IMR-90 (cell line): ENCODE results near the gene PITPNB.

Experiments used
- FOS ChIP-seq: fragments of 150-350 bp; IDR thresholded peaks from 2 replicates; pipeline ENCODE4 v1.6.1; 2016; ENCODE audit warnings: low read depth, low read length
- POLR2A ChIP-seq: IDR thresholded peaks from 2 replicates; pipeline ENCODE4 v1.6.1; 2012; ENCODE audit warnings: mild to moderate bottlenecking, low read depth, low read length
- RAD21 ChIP-seq: IDR thresholded peaks from 2 replicates; pipeline ENCODE4 v1.6.1; 2012; ENCODE audit warnings: low read length, improper control_type of control experiment
- RCOR1 ChIP-seq: IDR thresholded peaks from 2 replicates; pipeline ENCODE4 v1.6.1; 2012; ENCODE audit warnings: mild to moderate bottlenecking, low read length, improper control_type of control experiment; ENCODE audit not compliant: insufficient replicate concordance
- TF ChIP-seq, protein P1 (sequence below): conservative IDR thresholded peaks from 2 replicates; pipeline ENCODE4 v1.5.1; 2012; ENCODE audit warnings: mild to moderate bottlenecking, low read depth, low read length, improper control_type of control experiment

DNA sequence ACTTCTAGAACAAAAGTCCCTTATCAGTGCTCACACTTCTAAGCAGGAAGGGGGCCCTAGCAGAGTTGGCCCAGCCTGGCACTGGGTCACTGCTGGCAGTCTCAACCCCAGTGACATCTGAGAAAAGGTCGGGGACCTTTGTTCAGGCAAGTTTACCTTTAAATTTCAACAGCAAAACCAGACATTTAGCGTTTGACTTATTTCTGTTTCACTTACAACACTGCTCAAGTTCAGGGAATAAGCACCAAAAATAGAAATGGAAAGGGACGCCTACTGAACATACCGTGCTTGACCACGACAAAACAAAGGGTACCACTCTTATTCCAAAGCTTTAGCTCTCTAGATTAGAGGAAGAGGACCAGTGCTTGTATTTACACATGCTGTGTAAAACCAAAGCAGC lies 26.2 kb downstream of the PITPNB start:
- TF ChIP-seq FOS (no peak), RCOR1 (no peak), POLR2A (no peak), RAD21 (no peak)
- TF ChIP-seq, protein P1, sequence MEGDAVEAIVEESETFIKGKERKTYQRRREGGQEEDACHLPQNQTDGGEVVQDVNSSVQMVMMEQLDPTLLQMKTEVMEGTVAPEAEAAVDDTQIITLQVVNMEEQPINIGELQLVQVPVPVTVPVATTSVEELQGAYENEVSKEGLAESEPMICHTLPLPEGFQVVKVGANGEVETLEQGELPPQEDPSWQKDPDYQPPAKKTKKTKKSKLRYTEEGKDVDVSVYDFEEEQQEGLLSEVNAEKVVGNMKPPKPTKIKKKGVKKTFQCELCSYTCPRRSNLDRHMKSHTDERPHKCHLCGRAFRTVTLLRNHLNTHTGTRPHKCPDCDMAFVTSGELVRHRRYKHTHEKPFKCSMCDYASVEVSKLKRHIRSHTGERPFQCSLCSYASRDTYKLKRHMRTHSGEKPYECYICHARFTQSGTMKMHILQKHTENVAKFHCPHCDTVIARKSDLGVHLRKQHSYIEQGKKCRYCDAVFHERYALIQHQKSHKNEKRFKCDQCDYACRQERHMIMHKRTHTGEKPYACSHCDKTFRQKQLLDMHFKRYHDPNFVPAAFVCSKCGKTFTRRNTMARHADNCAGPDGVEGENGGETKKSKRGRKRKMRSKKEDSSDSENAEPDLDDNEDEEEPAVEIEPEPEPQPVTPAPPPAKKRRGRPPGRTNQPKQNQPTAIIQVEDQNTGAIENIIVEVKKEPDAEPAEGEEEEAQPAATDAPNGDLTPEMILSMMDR: no peak
